Measurements from ENCODE around the gene GNG11. TPM values are rescaled to one million over a fixed set of nuclear protein-coding genes. Genes with fewer than 3 reads are reported as not detected.

Gene GNG11
- total RNA-seq, 2 experiments from 2014 or later = not detected

GRCh38 chr7:93958651-93959050 is 37.1 kb downstream of the GNG11 start:
- H3K9me3 Mint-ChIP-seq (ENCODE audit: insufficient read depth) = no peaks in the 10 kb centered on the region
- no peaks in the 10 kb centered on the region for H3K27me3 Mint-ChIP-seq (ENCODE audit: low read depth)
- H3K4me1 Mint-ChIP-seq (ENCODE audit: low read depth) = no peaks in the 10 kb centered on the region
- POLR2A ChIA-PET = no interaction called here
- H3K4me3 Mint-ChIP-seq = no peak overlapping the region
- no peaks in the 10 kb centered on the region for H3K36me3 Mint-ChIP-seq (ENCODE audit: low read depth)
- no peak for DNase-seq
- CTCF ChIA-PET = no interaction called here
- no peak for ATAC-seq
- no peak overlapping the region for H3K27ac Mint-ChIP-seq

GRCh38 chr7:93960986-93961385 is 39.5 kb downstream of the GNG11 start:
- POLR2A ChIA-PET = no interaction called here
- no peak for DNase-seq
- no peaks in the 10 kb centered on the region for H3K27me3 Mint-ChIP-seq (ENCODE audit: low read depth)
- H3K4me1 Mint-ChIP-seq (ENCODE audit: low read depth) = no peaks in the 10 kb centered on the region
- CTCF ChIA-PET = no interaction called here
- no peak overlapping the region for H3K27ac Mint-ChIP-seq
- no peak overlapping the region for H3K4me3 Mint-ChIP-seq
- ATAC-seq = no peak
- no peaks in the 10 kb centered on the region for H3K9me3 Mint-ChIP-seq (ENCODE audit: insufficient read depth)
- H3K36me3 Mint-ChIP-seq (ENCODE audit: low read depth) = no peaks in the 10 kb centered on the region

GRCh38 chr7:93964262-93964661 is 42.7 kb downstream of the GNG11 start:
- Mint-ChIP-seq H3K27ac (no peak overlapping the region), H3K4me3 (no peak overlapping the region), H3K4me1 (ENCODE audit: low read depth) (no peaks in the 10 kb centered on the region), H3K36me3 (ENCODE audit: low read depth) (no peaks in the 10 kb centered on the region), H3K27me3 (ENCODE audit: low read depth) (no peaks in the 10 kb centered on the region), H3K9me3 (ENCODE audit: insufficient read depth) (no peaks in the 10 kb centered on the region)
- POLR2A ChIA-PET = no interaction called here
- CTCF ChIA-PET = no interaction called here
- no peak for DNase-seq
- ATAC-seq = no peak

- no peak for ATAC-seq
- DNase-seq = no peak
- Mint-ChIP-seq H3K9me3 (ENCODE audit: insufficient read depth) (no peaks in the 10 kb centered on the region), H3K4me3 (no peak overlapping the region), H3K27ac (no peak overlapping the region), H3K4me1 (ENCODE audit: low read depth) (no peaks in the 10 kb centered on the region), H3K27me3 (ENCODE audit: low read depth) (no peaks in the 10 kb centered on the region), H3K36me3 (ENCODE audit: low read depth) (no peaks in the 10 kb centered on the region)
- ChIA-PET CTCF (no interaction called here), POLR2A (no interaction called here)
These were observed 43.3 kb downstream of the GNG11 start for GRCh38 chr7:93964813-93965212.

- Mint-ChIP-seq H3K4me1 (ENCODE audit: low read depth) (no peaks in the 10 kb centered on the region), H3K4me3 (no peak overlapping the region), H3K27ac (no peak overlapping the region), H3K9me3 (ENCODE audit: insufficient read depth) (no peaks in the 10 kb centered on the region), H3K27me3 (ENCODE audit: low read depth) (no peaks in the 10 kb centered on the region), H3K36me3 (ENCODE audit: low read depth) (no peaks in the 10 kb centered on the region)
- no peak for DNase-seq
- ChIA-PET POLR2A (no interaction called here), CTCF (no interaction called here)
- ATAC-seq = no peak
These were observed 47.5 kb downstream of the GNG11 start for GRCh38 chr7:93968911-93969620.

GRCh38 chr7:93972029-93972725 is 50.6 kb downstream of the GNG11 start:
- ChIA-PET POLR2A (no interaction called here), CTCF (no interaction called here)
- Mint-ChIP-seq H3K4me3 (no peak overlapping the region), H3K36me3 (ENCODE audit: low read depth) (no peaks in the 10 kb centered on the region), H3K27me3 (ENCODE audit: low read depth) (no peaks in the 10 kb centered on the region), H3K27ac (no peak overlapping the region), H3K9me3 (ENCODE audit: insufficient read depth) (no peaks in the 10 kb centered on the region), H3K4me1 (ENCODE audit: low read depth) (no peaks in the 10 kb centered on the region)
- no peak for ATAC-seq
- DNase-seq = no peak

- H3K9me3 Mint-ChIP-seq (ENCODE audit: insufficient read depth) = no peaks in the 10 kb centered on the region
- H3K4me1 Mint-ChIP-seq (ENCODE audit: low read depth) = no peaks in the 10 kb centered on the region
- no peak overlapping the region for H3K4me3 Mint-ChIP-seq
- ATAC-seq (no peak), DNase-seq (no peak)
- H3K36me3 Mint-ChIP-seq (ENCODE audit: low read depth) = no peaks in the 10 kb centered on the region
- H3K27me3 Mint-ChIP-seq (ENCODE audit: low read depth) = no peaks in the 10 kb centered on the region
- ChIA-PET POLR2A (no interaction called here), CTCF (interaction anchor here (0.7 kb wide), 1 partner anchor 258 kb away, joined by 3 read pairs; no protein-coding TSS in a partner anchor)
- no peak overlapping the region for H3K27ac Mint-ChIP-seq
These were observed 51.6 kb downstream of the GNG11 start for GRCh38 chr7:93973134-93973533.

GRCh38 chr7:93977211-93977950 is 55.8 kb downstream of the GNG11 start:
- no peak overlapping the region for H3K27ac Mint-ChIP-seq

More at GRCh38 chr7:93977211-93977950, 55.8 kb downstream of the GNG11 start:
- ChIA-PET POLR2A (no interaction called here), CTCF (no interaction called here)
- no peaks in the 10 kb centered on the region for H3K9me3 Mint-ChIP-seq (ENCODE audit: insufficient read depth)
- ATAC-seq = no peak
- no peaks in the 10 kb centered on the region for H3K4me1 Mint-ChIP-seq (ENCODE audit: low read depth)
- no peaks in the 10 kb centered on the region for H3K27me3 Mint-ChIP-seq (ENCODE audit: low read depth)
- H3K36me3 Mint-ChIP-seq (ENCODE audit: low read depth) = no peaks in the 10 kb centered on the region
- no peak overlapping the region for H3K4me3 Mint-ChIP-seq
- no peak for DNase-seq

Other genes with a start within 250 kb of the GNG11 start
- gene TFPI2, start 31.0 kb upstream of the GNG11 start, total RNA-seq = not detected
- not detected for gene GNGT1, start 15.2 kb upstream of the GNG11 start, total RNA-seq
- gene BET1, start 82.6 kb downstream of the GNG11 start, total RNA-seq = 10 to 100 TPM; 13.7 to 15.9 TPM

Data from activated CD8-positive, alpha-beta T cell treated with anti-CD3 and anti-CD28 coated beads, Interleukin-2, amount 10 ng/mL, durations not matched to agents 7 days and 5 days (primary cell).